ENCODE results near the gene ANKRD63. TPM values are rescaled to one million over a fixed set of nuclear protein-coding genes. Genes with fewer than 3 reads are reported as not detected.

ANKRD63 gene
- total RNA-seq, 1 experiment from 2014 or later: 0.46 TPM

DNA sequence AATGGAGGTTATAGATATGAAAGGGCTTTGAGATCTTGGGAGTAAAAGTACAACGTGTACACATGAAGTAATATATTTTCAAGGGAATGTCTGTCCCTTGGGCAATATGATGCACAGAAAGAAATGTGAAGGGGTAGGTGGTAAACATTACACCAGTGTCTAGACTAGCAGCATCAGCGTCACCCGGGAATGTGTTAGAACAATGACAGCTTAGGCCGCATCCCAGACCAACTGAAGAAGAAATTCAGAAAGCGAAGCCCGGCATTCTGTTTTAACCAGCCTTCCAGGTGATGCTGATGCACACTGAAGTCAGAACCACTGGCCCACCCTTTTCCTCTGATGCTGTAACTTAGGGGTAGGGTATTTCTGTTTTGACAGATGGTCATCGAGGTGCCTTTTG lies 46.9 kb upstream of the ANKRD63 start:
- H3K4me1 Mint-ChIP-seq: peaks cover 60 to 63% of the 10 kb centered on the region in 2 experiments
- H3K27ac Mint-ChIP-seq: no peak overlapping the region
- Histone ChIP-seq H4K5ac (ENCODE audit: insufficient read length, low read depth, low read length) (no peak overlapping the region), H2BK20ac (ENCODE audit: low read depth, low read length, poor library complexity, severe bottlenecking) (no peak overlapping the region), H2BK5ac (ENCODE audit: insufficient read length, low read length) (no peak overlapping the region), H4K20me1 (ENCODE audit: control insufficient read depth, insufficient read depth, insufficient read length) (no peaks in the 10 kb centered on the region), H3K9ac (ENCODE audit: extremely low read depth, insufficient read length, low read length) (no peak overlapping the region), H3K4me2 (ENCODE audit: insufficient read depth, insufficient read length, low read length) (no peak overlapping the region), H3K27me3 (ENCODE audit: insufficient read depth, low read length) (no peaks in the 10 kb centered on the region), H3K23ac (ENCODE audit: insufficient read length, low read depth, low read length) (no peak overlapping the region), H3K56ac (ENCODE audit: insufficient read length, low read depth, low read length) (no peak overlapping the region), H3K23me2 (ENCODE audit: insufficient read length, low read depth, low read length, poor library complexity, severe bottlenecking) (peaks cover under 1% of the 10 kb centered on the region), H2BK12ac (ENCODE audit: insufficient read length, low read depth, low read length) (no peak overlapping the region), H2BK120ac (ENCODE audit: low read depth, low read length, poor library complexity, severe bottlenecking) (no peak overlapping the region), H3K79me1 (ENCODE audit: insufficient read depth, low read depth, low read length, poor library complexity, severe bottlenecking) (no peaks in the 10 kb centered on the region), H3K79me2 (ENCODE audit: insufficient read depth, low read length) (no peaks in the 10 kb centered on the region), H3K27ac (ENCODE audit: insufficient read length, low read depth, low read length) (no peak overlapping the region), H3K4ac (ENCODE audit: low read depth, low read length) (no peak overlapping the region), H3K18ac (ENCODE audit: insufficient read length, low read depth, low read length) (no peak overlapping the region), H3K4me1 (ENCODE audit: insufficient read depth, low read length) (peaks cover 25% of the 10 kb centered on the region; the same call in 1 of the 2 replicates), H2AK5ac (ENCODE audit: insufficient read length, low read length) (no peak overlapping the region), H3T11ph (ENCODE audit: low read length) (no peak overlapping the region), H2AFZ (ENCODE audit: low read length) (no peak overlapping the region), H4K8ac (replicated peaks; ENCODE audit: insufficient read length, low read depth, low read length) (no peak overlapping the region), H4K91ac (ENCODE audit: insufficient read length, low read depth, low read length) (no peak overlapping the region), H2BK15ac (ENCODE audit: low read depth, low read length) (no peak overlapping the region), H3K9me3 (ENCODE audit: control insufficient read depth, low read depth, low read length) (no peaks in the 10 kb centered on the region), H3K14ac (ENCODE audit: insufficient read depth, low read length) (no peak overlapping the region)
- peaks cover 14% of the 10 kb centered on the region for H3K27me3 Mint-ChIP-seq (ENCODE audit: low read depth)
- WGBS (ENCODE audit: extremely low coverage, insufficient read length, low lambda C conversion rate): no CpG with 5 or more reads among the region's 7 CpGs
- peaks cover 0 to 6% of the 10 kb centered on the region in 2 experiments; a peak in 1 of 5 replicates for H3K9me3 Mint-ChIP-seq
- TF ChIP-seq, protein P1, sequence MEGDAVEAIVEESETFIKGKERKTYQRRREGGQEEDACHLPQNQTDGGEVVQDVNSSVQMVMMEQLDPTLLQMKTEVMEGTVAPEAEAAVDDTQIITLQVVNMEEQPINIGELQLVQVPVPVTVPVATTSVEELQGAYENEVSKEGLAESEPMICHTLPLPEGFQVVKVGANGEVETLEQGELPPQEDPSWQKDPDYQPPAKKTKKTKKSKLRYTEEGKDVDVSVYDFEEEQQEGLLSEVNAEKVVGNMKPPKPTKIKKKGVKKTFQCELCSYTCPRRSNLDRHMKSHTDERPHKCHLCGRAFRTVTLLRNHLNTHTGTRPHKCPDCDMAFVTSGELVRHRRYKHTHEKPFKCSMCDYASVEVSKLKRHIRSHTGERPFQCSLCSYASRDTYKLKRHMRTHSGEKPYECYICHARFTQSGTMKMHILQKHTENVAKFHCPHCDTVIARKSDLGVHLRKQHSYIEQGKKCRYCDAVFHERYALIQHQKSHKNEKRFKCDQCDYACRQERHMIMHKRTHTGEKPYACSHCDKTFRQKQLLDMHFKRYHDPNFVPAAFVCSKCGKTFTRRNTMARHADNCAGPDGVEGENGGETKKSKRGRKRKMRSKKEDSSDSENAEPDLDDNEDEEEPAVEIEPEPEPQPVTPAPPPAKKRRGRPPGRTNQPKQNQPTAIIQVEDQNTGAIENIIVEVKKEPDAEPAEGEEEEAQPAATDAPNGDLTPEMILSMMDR (conservative IDR thresholded peaks at IDR 0.05): no peak
- no peak for DNase-seq
- no peak overlapping the region for H3K4me3 Mint-ChIP-seq
- H3K36me3 Mint-ChIP-seq (ENCODE audit: insufficient read depth in 1 of 3, low read depth in 3 of 3): peaks cover 4 to 28% (median 13%) of the 10 kb centered on the region in 3 experiments; a peak in 6 of 7 replicates
